Astrocyte of the cerebellum (primary cell): ENCODE data around the gene RB1.

Experiments
- DNase-seq: peaks from one replicate; pipeline ENCODE4 v3.0.0-alpha.2; 2011; ENCODE audit warnings: low read depth
- H3K4me3 ChIP-seq: 2 replicates; pipeline ENCODE4 v1.5.1; 2011; ENCODE audit warnings: mild to moderate bottlenecking, low read depth, low read length, moderate library complexity
- in situ Hi-C: cut with HindIII; loops from 2 replicates; pipeline ENCODE4 v1.10.0; 2017; ENCODE audit warnings: low sequenced_read_pairs
- TF ChIP-seq, protein P1 (sequence below): IDR thresholded peaks from 2 replicates; pipeline ENCODE4 v1.5.1; 2012; ENCODE audit warnings: low read length, low read depth, moderate library complexity, mild to moderate bottlenecking; ENCODE audit errors: missing control alignments

Gene RB1

DNA sequence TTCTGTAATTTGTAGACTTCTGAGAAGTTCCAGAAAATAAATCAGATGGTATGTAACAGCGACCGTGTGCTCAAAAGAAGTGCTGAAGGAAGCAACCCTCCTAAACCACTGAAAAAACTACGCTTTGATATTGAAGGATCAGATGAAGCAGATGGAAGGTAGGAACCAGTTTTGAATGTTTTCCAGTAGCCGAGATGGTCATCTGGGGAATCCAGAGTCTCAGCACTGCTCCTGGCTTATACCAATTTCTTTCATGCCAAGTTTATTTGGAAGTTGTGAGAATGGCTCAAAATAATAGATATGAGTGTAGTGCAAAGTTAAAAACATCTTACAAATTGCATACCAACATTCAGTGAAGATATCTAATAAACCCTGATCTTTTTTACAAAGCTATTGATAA lies 173.1 kb downstream of the RB1 start:
- TF ChIP-seq, protein P1, sequence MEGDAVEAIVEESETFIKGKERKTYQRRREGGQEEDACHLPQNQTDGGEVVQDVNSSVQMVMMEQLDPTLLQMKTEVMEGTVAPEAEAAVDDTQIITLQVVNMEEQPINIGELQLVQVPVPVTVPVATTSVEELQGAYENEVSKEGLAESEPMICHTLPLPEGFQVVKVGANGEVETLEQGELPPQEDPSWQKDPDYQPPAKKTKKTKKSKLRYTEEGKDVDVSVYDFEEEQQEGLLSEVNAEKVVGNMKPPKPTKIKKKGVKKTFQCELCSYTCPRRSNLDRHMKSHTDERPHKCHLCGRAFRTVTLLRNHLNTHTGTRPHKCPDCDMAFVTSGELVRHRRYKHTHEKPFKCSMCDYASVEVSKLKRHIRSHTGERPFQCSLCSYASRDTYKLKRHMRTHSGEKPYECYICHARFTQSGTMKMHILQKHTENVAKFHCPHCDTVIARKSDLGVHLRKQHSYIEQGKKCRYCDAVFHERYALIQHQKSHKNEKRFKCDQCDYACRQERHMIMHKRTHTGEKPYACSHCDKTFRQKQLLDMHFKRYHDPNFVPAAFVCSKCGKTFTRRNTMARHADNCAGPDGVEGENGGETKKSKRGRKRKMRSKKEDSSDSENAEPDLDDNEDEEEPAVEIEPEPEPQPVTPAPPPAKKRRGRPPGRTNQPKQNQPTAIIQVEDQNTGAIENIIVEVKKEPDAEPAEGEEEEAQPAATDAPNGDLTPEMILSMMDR: no peak
- no peak for DNase-seq
- in situ Hi-C loops: no loop called here
- H3K4me3 ChIP-seq: no peak overlapping the region

DNA sequence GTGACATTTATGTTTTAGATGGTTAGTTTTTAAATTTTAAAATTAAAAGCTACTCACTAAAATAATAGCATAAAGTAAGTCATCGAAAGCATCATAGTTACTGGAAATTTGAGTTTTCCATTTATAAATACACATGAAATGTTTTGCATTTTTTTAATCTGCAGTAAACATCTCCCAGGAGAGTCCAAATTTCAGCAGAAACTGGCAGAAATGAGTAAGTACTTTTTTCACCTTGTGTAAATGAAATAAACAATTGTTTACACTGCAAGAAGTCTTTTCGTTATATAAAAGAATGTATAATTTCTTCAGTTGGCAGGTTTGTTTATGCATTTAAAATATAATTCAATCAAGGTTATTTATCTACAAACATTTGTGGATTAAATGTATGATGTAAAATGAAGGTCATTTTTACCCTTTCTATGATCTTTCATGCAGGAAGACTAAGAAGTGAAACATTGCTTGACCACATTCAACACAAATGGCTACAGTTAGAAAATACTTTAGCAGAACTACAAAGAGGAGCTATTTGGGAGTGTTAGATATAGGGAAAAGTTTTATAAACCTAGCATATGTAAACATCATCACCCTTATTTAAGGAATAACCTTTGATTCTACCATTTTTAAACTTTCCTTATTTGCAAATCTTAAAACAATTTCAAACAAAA lies 173.8 kb downstream of the RB1 start:
- in situ Hi-C loops: no loop called here
- TF ChIP-seq, protein P1: no peak
- DNase-seq: no peak
- no peak overlapping the region for H3K4me3 ChIP-seq

DNA sequence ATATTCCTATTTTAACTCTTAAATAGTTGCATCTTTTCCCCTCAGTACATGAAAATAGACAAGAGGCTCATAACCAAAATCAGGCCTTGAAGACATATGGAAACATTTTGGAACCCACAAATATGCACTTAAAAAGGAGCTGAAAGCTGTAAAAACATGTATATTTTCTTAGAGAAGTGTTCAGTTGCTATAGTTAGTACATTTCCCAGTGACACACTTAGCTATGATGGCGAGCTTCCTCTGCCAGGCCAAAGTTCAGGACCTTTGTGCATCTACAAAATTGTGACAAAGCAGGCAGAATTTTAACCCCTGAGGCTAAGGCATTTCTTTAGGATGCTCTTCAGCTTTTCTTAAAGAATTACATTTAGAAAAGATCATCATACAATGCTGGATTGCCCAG lies 174.8 kb downstream of the RB1 start:
- no peak for DNase-seq
- in situ Hi-C loops: no loop called here
- TF ChIP-seq, protein P1: no peak
- H3K4me3 ChIP-seq: no peak overlapping the region

DNA sequence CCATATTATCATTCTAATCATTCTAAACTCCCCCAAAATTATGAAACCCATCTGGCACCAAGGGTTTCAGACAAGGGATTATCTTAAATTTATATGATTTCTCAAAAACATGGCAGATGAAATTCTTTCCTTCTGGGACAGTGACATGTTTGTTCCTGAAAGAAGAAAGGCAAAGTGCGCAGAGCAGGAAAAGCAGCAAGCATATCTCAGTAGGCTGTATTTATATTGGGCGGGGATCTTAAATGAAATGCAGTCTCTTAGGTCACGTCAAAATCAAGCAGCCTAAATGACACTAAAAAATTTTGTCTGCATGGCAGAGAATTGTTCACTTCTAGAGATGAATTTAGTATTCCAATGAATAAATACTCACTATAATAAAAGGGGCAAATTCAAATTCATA lies 180.0 kb downstream of the RB1 start:
- H3K4me3 ChIP-seq: no peak overlapping the region
- TF ChIP-seq, protein P1: no peak
- in situ Hi-C loops: no loop called here
- DNase-seq: no peak

DNA sequence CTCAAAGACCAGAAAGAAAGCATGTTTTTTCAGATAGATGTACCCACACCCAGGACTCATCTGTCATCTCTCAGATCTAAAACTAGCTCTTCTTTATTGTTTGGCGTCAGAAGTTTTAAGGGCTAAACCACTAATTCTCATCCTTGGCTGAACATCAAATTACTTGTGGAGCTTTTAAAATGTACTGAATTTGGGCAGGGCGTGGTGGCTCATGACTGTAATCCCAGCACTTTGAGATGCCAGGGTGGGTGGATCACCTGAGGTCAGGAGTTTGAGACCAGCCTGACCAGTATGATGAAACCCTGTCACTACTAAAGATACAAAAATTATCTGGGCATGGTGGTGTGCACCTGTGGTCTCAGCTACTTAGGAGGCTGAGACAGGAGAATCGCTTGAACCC lies 181.9 kb downstream of the RB1 start:
- TF ChIP-seq, protein P1: no peak
- DNase-seq: no peak
- in situ Hi-C loops: no loop called here
- no peak overlapping the region for H3K4me3 ChIP-seq

DNA sequence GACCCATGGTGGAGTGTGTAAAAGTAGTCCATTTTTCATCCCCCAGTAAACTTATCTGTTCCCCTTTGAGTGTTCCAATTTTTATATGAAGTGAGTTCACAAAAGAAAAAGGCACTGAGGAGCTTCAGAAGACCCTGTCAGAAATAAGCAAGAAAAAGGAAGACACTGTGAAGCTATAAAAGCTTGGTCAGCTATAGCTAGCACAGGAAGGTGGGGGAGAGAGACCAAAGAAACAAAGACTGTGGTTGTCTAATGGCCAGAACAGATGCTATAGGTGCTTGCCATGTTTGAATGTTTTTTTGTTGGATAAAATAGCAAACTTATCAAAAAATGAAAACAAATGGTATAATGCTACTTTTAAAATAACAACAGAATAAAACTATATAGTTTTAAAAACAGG lies 182.8 kb downstream of the RB1 start:
- TF ChIP-seq, protein P1: no peak
- H3K4me3 ChIP-seq: no peak overlapping the region
- no peak for DNase-seq
- in situ Hi-C loops: no loop called here
